Measurements from ENCODE around the gene MDH1.
A peak's percentile ranks its signal among the peaks of the same experiment; 100 is the strongest.

The MDH1 gene

GRCh38 chr2:63632382-63632781 lies 43.6 kb downstream of the MDH1 start:
- DNase-seq (ENCODE audit: low read depth), result no peak

- no peak for DNase-seq (ENCODE audit: low read depth)
Observed at GRCh38 chr2:63639344-63639743, 50.6 kb downstream of the MDH1 start.

GRCh38 chr2:63642946-63643345 lies 54.2 kb downstream of the MDH1 start:
- no peak for DNase-seq (ENCODE audit: low read depth)

GRCh38 chr2:63643486-63643885 lies 54.7 kb downstream of the MDH1 start:
- no peak for DNase-seq (ENCODE audit: low read depth)

- no peak for DNase-seq (ENCODE audit: low read depth)
Observed at GRCh38 chr2:63648632-63649031, 59.9 kb downstream of the MDH1 start.

- DNase-seq (ENCODE audit: low read depth), result no peak
Observed at GRCh38 chr2:63649829-63650228, 61.1 kb downstream of the MDH1 start.

GRCh38 chr2:63650756-63651155 lies 62.0 kb downstream of the MDH1 start:
- no peak for DNase-seq (ENCODE audit: low read depth)

GRCh38 chr2:63651356-63651755 lies 62.6 kb downstream of the MDH1 start:
- DNase-seq (ENCODE audit: low read depth), result no peak

GRCh38 chr2:63651861-63652651 lies 63.3 kb downstream of the MDH1 start:
- no peak for DNase-seq (ENCODE audit: low read depth)

- no peak for DNase-seq (ENCODE audit: low read depth)
Observed at GRCh38 chr2:63652652-63652985, 63.9 kb downstream of the MDH1 start.

GRCh38 chr2:63654959-63655358 lies 66.2 kb downstream of the MDH1 start:
- peak; percentile 3 for DNase-seq (ENCODE audit: low read depth)

All from activated T-cell treated with anti-CD3 and anti-CD28 coated beads for 24 hours (primary cell).